ENCODE data around the gene ABR. TPM values are rescaled to one million over a fixed set of nuclear protein-coding genes. Genes with fewer than 3 reads are reported as not detected.

Gene ABR
- polyA plus RNA-seq, 1 donor from 2014 or later, result 34.5 TPM

DNA sequence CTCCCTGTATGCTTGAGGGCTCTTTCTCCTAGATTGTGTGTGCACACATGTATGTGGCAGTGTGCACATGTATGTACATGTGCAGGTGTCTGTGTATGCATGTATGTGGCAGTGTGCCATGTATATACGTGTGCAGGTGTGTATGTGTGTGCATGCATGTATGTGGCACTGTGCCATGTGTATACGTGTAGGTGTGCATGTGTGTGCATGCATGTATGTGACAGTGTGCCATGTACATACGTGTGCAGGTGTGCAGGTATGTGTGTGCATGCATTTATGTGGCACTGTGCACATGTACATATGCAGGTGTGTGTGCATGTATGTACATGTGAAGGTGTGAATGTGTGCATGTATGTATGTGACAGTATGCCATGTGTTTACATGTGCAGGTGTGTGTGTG is 46.5 kb upstream of the ABR start:
- no peak overlapping the region for H3K9ac ChIP-seq (ENCODE audit: low read length)
- peaks cover 41% of the 10 kb centered on the region for H3K27me3 ChIP-seq (ENCODE audit: insufficient read depth, low read depth, low read length)
- no peaks in the 10 kb centered on the region for H3K9me2 ChIP-seq (ENCODE audit: insufficient read depth, low read length)
- no peaks in the 10 kb centered on the region for H4K20me1 ChIP-seq (ENCODE audit: insufficient read depth)
- no peak overlapping the region for H3K4me3 ChIP-seq (ENCODE audit: low read length)
- H3K27ac ChIP-seq (ENCODE audit: low read length), result no peak overlapping the region
- H3K36me3 ChIP-seq (ENCODE audit: insufficient read depth, low read length), result no peaks in the 10 kb centered on the region
- H3K4me2 ChIP-seq (ENCODE audit: low read length), result no peak overlapping the region
- no peaks in the 10 kb centered on the region for H3F3A ChIP-seq (ENCODE audit: insufficient read depth, low read length, poor library complexity, severe bottlenecking)
- no peaks in the 10 kb centered on the region for H3K9me3 ChIP-seq (ENCODE audit: low read length)
- TF ChIP-seq MXI1 (conservative IDR thresholded peaks at IDR 0.05; ENCODE audit: poor library complexity, severe bottlenecking), result no peak
- no peak for TF ChIP-seq RAD21 (conservative IDR thresholded peaks at IDR 0.05)
- TF ChIP-seq SMC3 (conservative IDR thresholded peaks at IDR 0.05; ENCODE audit: poor library complexity), result no peak
- no peak for TF ChIP-seq CTCF (IDR thresholded peaks at IDR 0.05; ENCODE audit: poor library complexity, severe bottlenecking)
- TF ChIP-seq EP300 (conservative IDR thresholded peaks at IDR 0.05; ENCODE audit: poor library complexity, severe bottlenecking), result no peak
- TF ChIP-seq POLR2AphosphoS5 (IDR thresholded peaks at IDR 0.05), result no peak
- TF ChIP-seq EZH2 (IDR thresholded peaks at IDR 0.05; ENCODE audit: borderline replicate concordance, insufficient read depth, low read length, poor library complexity, severe bottlenecking), result no peak
- TF ChIP-seq, protein P1, sequence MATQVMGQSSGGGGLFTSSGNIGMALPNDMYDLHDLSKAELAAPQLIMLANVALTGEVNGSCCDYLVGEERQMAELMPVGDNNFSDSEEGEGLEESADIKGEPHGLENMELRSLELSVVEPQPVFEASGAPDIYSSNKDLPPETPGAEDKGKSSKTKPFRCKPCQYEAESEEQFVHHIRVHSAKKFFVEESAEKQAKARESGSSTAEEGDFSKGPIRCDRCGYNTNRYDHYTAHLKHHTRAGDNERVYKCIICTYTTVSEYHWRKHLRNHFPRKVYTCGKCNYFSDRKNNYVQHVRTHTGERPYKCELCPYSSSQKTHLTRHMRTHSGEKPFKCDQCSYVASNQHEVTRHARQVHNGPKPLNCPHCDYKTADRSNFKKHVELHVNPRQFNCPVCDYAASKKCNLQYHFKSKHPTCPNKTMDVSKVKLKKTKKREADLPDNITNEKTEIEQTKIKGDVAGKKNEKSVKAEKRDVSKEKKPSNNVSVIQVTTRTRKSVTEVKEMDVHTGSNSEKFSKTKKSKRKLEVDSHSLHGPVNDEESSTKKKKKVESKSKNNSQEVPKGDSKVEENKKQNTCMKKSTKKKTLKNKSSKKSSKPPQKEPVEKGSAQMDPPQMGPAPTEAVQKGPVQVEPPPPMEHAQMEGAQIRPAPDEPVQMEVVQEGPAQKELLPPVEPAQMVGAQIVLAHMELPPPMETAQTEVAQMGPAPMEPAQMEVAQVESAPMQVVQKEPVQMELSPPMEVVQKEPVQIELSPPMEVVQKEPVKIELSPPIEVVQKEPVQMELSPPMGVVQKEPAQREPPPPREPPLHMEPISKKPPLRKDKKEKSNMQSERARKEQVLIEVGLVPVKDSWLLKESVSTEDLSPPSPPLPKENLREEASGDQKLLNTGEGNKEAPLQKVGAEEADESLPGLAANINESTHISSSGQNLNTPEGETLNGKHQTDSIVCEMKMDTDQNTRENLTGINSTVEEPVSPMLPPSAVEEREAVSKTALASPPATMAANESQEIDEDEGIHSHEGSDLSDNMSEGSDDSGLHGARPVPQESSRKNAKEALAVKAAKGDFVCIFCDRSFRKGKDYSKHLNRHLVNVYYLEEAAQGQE (IDR thresholded peaks at IDR 0.05; ENCODE audit: borderline replicate concordance), result no peak
- no peaks in the 10 kb centered on the region for H3K79me2 ChIP-seq (replicated peaks; ENCODE audit: insufficient read depth, low read length)
- no peak overlapping the region for H2AFZ ChIP-seq (ENCODE audit: low read depth, low read length)

DNA sequence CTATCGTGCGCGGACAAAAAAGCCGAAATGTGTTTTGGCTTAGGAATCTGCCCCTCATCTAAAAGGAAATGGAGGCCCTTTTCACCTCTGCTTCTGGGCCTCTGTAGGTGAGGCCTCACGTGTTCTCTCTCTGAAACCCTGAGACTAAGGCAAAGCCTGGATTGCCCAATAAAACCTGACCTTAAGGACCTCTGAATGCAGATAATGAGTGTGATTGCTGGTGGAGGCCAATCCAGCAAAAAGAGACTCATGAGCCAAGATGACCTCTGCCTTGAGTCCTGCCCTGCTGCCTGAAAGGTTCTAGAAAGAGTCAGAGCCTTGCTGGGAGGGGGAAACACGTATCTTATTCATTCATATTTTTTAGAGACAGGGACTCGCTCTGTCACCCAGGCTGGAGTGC is 44.5 kb upstream of the ABR start:
- Histone ChIP-seq H3F3A (ENCODE audit: insufficient read depth, low read length, poor library complexity, severe bottlenecking) (no peaks in the 10 kb centered on the region), H3K36me3 (ENCODE audit: insufficient read depth, low read length) (no peaks in the 10 kb centered on the region), H2AFZ (ENCODE audit: low read depth, low read length) (no peak overlapping the region), H3K9ac (ENCODE audit: low read length) (no peak overlapping the region), H4K20me1 (ENCODE audit: insufficient read depth) (no peaks in the 10 kb centered on the region), H3K4me2 (ENCODE audit: low read length) (no peak overlapping the region), H3K4me3 (ENCODE audit: low read length) (no peak overlapping the region), H3K27ac (ENCODE audit: low read length) (no peak overlapping the region), H3K27me3 (ENCODE audit: insufficient read depth, low read depth, low read length) (peaks cover 25% of the 10 kb centered on the region), H3K9me3 (ENCODE audit: low read length) (no peaks in the 10 kb centered on the region), H3K9me2 (ENCODE audit: insufficient read depth, low read length) (no peaks in the 10 kb centered on the region), H3K79me2 (replicated peaks; ENCODE audit: insufficient read depth, low read length) (no peaks in the 10 kb centered on the region)
- TF ChIP-seq SMC3 (conservative IDR thresholded peaks at IDR 0.05; ENCODE audit: poor library complexity) (no peak), RAD21 (conservative IDR thresholded peaks at IDR 0.05) (no peak), POLR2AphosphoS5 (IDR thresholded peaks at IDR 0.05) (no peak), EP300 (conservative IDR thresholded peaks at IDR 0.05; ENCODE audit: poor library complexity, severe bottlenecking) (no peak), EZH2 (IDR thresholded peaks at IDR 0.05; ENCODE audit: borderline replicate concordance, insufficient read depth, low read length, poor library complexity, severe bottlenecking) (no peak), CTCF (IDR thresholded peaks at IDR 0.05; ENCODE audit: poor library complexity, severe bottlenecking) (no peak), TAF1 (IDR thresholded peaks at IDR 0.05; ENCODE audit: low read depth) (no peak), MXI1 (conservative IDR thresholded peaks at IDR 0.05; ENCODE audit: poor library complexity, severe bottlenecking) (no peak)
- TF ChIP-seq, protein P1 (IDR thresholded peaks at IDR 0.05; ENCODE audit: borderline replicate concordance), result no peak
